RCC 7860 (cell line): ENCODE measurements around the gene SSBP3.
A peak's percentile ranks its signal among the peaks of the same experiment; 100 is the strongest.
"Not testable (repeated sequence)": the region's sequence is repeated elsewhere in the genome, so short reads cannot be mapped to it uniquely, and the experiment has no call there.

ENCODE experiments used
- DNase-seq: peaks from one replicate; pipeline ENCODE4 v3.0.0-alpha.2; 2015; ENCODE audit warnings: low spot score
- FAIRE-seq: peaks from 2 replicates; lab custom pipeline; 2012; peaks lifted over from hg19 to GRCh38; lab: Jason Lieb, UNC

Gene SSBP3

DNA sequence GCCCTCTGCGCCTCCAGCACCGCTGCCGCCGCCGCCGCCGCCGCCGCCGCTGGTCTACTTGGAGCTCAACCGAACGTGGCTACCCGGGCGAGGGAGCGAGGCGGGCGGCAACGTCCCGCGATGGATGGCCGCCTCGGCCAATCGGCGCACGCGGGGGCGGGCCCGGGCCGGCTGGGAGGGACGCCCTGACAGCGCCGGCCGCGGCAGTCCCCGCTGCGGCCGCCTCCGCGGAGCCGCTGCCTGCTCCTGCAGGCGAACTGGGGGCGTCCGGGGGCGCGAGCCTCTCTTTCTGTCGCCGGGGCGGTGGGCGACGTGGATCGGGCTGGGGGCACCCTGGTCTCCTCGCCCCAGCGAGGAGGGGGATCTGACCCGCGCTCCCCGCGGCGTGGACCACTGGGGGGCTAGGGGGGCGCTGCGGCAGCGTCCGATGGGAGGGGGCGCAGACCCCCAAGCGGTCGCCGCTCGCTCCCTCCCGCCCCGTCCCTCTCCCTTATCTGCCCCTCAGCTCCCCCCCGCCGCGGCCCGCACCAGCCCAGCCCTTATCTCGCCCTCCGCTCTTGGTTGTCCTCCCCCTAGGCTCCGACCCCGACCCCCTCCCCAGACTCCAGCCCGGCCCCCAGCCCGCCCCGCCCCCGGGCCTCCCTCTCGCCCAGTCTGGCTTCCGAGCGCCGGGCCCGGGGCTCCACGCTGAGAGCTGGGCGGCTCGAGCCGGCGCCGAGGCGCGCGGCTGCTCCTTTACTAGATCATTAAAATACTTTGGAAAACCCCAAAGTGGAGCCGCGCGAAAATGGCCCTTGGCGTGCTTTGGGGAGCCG is at the start of gene SSBP3:
SSBP3 (minus strand) TSS at position 56 of the 815 bp plus-strand sequence.
- FAIRE-seq (no peak), DNase-seq (peak; percentile 80)

DNA sequence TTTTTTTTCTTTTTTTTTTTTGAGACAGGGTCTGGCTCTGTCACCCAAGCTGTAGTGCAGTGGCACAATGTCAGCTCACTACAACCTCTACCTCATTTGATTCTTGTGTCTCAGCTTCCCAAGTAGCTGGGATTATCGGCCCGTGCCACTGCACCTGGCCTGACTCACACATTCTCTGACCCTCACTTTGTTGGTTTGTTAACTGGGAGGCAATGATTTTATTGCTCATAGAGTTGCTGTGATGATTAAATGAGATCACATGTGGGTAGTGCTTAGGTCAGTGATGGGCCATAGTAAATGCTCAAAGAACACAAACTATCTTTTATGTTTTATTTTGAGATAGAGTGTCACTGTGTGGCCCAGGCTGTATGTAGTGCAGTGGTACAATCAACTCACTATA is 47.3 kb upstream of the SSBP3 start:
- DNase-seq: no peak
- FAIRE-seq: no peak

DNA sequence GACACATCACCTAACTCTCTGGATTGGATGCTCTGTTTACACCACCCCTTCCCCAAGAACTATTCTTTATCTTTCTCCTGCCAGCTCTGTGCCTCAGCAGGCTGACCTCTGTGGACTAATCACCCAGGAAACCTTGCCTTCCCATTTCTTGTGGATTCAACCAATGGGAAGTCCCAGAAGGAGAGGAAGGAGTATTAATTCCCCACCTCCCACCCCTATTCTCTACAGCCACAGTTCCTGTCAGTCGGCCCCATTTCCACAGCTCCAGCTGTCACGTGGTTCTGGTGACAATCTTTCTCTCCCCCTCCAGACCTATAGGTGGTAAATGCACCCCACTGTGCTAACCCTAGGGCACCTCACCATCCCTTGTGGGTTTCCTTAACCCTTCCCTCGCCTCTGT is 46.8 kb upstream of the SSBP3 start:
- DNase-seq: no peak
- no peak for FAIRE-seq

- not testable (repeated sequence) for DNase-seq, FAIRE-seq
Measured at GRCh38 chr1:54449431-54449830, 43.2 kb upstream of the SSBP3 start.

- not testable (repeated sequence) for FAIRE-seq
Measured at GRCh38 chr1:54448801-54449200, 42.6 kb upstream of the SSBP3 start.

GRCh38 chr1:54447081-54447480 is 40.9 kb upstream of the SSBP3 start:
- not testable (repeated sequence) for DNase-seq, FAIRE-seq

More at GRCh38 chr1:54448801-54449200, 42.6 kb upstream of the SSBP3 start:
- DNase-seq: not testable (repeated sequence)

GRCh38 chr1:54442185-54442584 is 36.0 kb upstream of the SSBP3 start:
- no peak for FAIRE-seq
- no peak for DNase-seq

- DNase-seq (no peak), FAIRE-seq (no peak)
Measured at GRCh38 chr1:54439550-54440223, 33.5 kb upstream of the SSBP3 start.

GRCh38 chr1:54437783-54438182 is 31.6 kb upstream of the SSBP3 start:
- DNase-seq (no peak), FAIRE-seq (no peak)

DNA sequence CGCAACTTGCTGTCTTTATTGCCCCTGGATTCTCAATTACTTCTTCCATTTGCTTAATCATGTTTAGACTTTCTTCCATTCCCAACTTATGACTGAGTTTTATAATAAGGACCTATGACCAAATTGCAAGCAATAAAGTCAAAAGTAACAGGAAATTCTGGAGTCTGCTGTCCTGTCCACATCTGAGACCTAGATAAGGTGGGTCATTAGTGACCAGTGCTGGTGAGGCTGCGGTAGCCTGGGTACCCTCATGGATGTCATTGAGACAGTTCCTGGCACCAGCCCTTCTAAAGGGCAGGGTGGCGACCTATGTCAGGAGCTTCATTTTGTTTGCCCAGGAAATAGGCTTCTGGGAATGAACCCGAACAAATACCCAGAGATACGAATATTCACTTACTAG is 30.6 kb upstream of the SSBP3 start:
- DNase-seq (no peak), FAIRE-seq (no peak)

DNA sequence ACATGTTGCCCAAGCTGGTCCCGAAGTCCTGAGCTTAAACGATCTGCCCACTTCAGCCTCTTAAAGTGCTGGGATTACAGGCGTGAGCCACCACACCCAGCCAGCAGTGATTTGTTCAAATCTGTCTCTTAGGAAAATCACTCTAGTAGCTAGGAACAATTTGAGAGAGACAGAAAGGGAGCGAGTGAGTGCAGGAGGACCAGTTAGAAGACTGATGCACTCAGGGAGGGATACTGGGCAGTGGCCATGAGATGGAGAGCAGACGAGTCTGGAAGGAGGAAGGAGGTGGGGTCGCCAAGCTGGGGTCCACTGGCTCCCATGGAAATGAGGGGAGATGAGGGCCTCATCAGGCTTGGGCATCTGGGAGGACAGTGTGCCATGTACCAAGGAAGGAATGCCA is 23.6 kb upstream of the SSBP3 start:
- DNase-seq (no peak), FAIRE-seq (no peak)

DNA sequence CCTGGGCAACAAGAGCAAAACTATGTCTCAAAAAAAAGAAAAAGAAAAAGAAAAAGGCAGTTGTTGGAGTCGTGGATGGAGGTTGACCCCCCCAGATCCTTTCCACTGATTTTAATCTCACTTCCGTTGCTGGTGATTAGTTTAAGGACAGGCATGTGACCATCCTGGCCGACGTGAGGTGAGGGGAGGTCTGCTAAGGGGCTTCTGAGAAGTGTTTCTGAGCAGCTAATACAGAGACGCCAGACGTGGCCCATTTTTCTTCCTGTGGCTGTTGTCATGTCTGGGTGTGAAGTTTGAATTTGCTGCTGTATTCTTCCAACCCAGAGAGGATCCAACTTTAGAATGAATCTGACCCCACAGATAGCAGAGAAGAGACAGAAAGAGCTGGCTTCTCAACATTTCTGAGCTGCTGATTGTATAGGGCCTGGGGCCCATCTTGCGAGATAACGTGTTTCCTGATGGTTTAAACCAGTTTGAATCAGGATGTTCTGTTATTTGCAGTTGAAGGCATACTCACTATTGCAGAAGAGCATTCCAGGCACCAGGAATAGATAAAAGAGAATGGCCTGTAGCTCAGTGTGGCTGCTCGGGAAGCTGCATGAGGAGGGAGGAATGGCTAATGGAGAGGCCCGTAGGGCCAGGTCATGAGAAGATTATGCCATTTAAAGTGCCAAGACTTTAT is 22.8 kb upstream of the SSBP3 start:
- FAIRE-seq: no peak
- no peak for DNase-seq

GRCh38 chr1:54425152-54425584 is 19.0 kb upstream of the SSBP3 start:
- DNase-seq (no peak), FAIRE-seq (no peak)

GRCh38 chr1:54424398-54424797 is 18.2 kb upstream of the SSBP3 start:
- FAIRE-seq: no peak

GRCh38 chr1:54421101-54421504 is 14.9 kb upstream of the SSBP3 start:
- FAIRE-seq: peak; percentile 20
- DNase-seq: peak; percentile 29

More at GRCh38 chr1:54424398-54424797, 18.2 kb upstream of the SSBP3 start:
- DNase-seq: no peak

DNA sequence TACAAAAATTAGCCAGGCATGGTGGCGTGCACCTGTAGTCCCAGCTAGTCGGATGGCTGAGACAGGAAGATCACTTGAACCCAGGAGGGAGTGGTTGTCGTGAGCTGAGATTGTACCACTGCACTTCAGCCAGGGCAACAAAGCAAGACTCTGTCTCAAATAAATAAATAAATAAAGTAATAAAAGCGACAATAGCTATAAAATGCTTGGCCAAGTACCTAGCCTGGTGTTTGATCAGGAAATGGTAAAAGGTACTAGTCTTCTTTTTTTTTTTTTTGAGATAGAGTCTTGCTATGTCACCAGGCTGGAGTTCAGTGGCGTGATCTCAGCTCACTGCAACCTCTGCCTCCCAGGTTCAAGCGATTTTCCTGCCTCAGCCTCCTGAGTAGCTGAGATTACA is 12.4 kb upstream of the SSBP3 start:
- not testable (repeated sequence) for DNase-seq, FAIRE-seq

- DNase-seq (no peak), FAIRE-seq (no peak)
Measured at GRCh38 chr1:54417123-54417522, 10.9 kb upstream of the SSBP3 start.

- FAIRE-seq (no peak), DNase-seq (no peak)
Measured at GRCh38 chr1:54416435-54416834, 10.2 kb upstream of the SSBP3 start.

- FAIRE-seq: no peak
- DNase-seq: no peak
Measured at GRCh38 chr1:54415991-54416390, 9.8 kb upstream of the SSBP3 start.

GRCh38 chr1:54415533-54415932 is 9.3 kb upstream of the SSBP3 start:
- FAIRE-seq: no peak
- DNase-seq: no peak

GRCh38 chr1:54413732-54414131 is 7.5 kb upstream of the SSBP3 start:
- no peak for FAIRE-seq
- no peak for DNase-seq
